Smooth muscle cell (in vitro differentiated cells): Measurements from ENCODE around the gene ADAMTS5. TPM values are rescaled to one million over a fixed set of nuclear protein-coding genes. Genes with fewer than 3 reads are reported as not detected.
A peak's percentile ranks its signal among the peaks of the same experiment; 100 is the strongest.

Experiments
- DNase-seq: peaks from one replicate; lab custom pipeline; 2025; ENCODE audit not compliant: unreplicated experiment; lab: John Stamatoyannopoulos, UW
- H2AFZ ChIP-seq: fragments of 200-600 bp; sonication (generic); 2 replicates; pipeline ENCODE4 v1.6.0; 2016; ENCODE audit warnings: antibody characterized with exemption, low read depth, mild to moderate bottlenecking
- H3F3A ChIP-seq: fragments of 200-600 bp; sonication (generic); 2 replicates; pipeline ENCODE4 v1.6.0; 2017; ENCODE audit warnings: antibody characterized with exemption, low read depth
- H3K27ac ChIP-seq: fragments of 200-600 bp; sonication (generic); 2 replicates; pipeline ENCODE4 v1.5.1; 2016; ENCODE audit warnings: low read depth, mild to moderate bottlenecking
- H3K27me3 ChIP-seq: fragments of 200-600 bp; sonication (generic); 2 replicates; pipeline ENCODE4 v1.6.1; 2016; ENCODE audit warnings: low read depth, mild to moderate bottlenecking
- H3K36me3 ChIP-seq: fragments of 200-600 bp; sonication (generic); 2 replicates; pipeline ENCODE4 v1.5.1; 2016; ENCODE audit warnings: low read depth
- H3K4me1 ChIP-seq: fragments of 200-600 bp; sonication (generic); 2 replicates; pipeline ENCODE4 v1.5.1; 2016; ENCODE audit warnings: low read depth
- H3K4me2 ChIP-seq: fragments of 200-600 bp; sonication (generic); 2 replicates; pipeline ENCODE4 v1.6.0; 2016; ENCODE audit warnings: mild to moderate bottlenecking
- H3K4me3 ChIP-seq: fragments of 200-600 bp; sonication (generic); 2 replicates; pipeline ENCODE4 v1.5.1; 2016; ENCODE audit warnings: mild to moderate bottlenecking
- H3K79me2 ChIP-seq: fragments of 200-600 bp; sonication (generic); 2 replicates; pipeline ENCODE4 v1.6.0; 2016; ENCODE audit warnings: low read depth, mild to moderate bottlenecking
- H3K9ac ChIP-seq: fragments of 200-600 bp; sonication (generic); 2 replicates; pipeline ENCODE4 v1.6.0; 2016; ENCODE audit warnings: low read depth
- H3K9me3 ChIP-seq: fragments of 200-600 bp; sonication (generic); replicated peaks from 2 replicates; pipeline ENCODE4 v1.5.1; 2016; ENCODE audit warnings: low read depth
- H4K20me1 ChIP-seq: fragments of 200-600 bp; sonication (generic); 2 replicates; pipeline ENCODE4 v1.6.0; 2016; ENCODE audit warnings: low read depth
- WGBS: methylation state at CpG from one replicate; pipeline ENCODE4 v1.1.7; 2016; ENCODE audit warnings: low lambda C conversion rate; 5-methylcytosine and 5-hydroxymethylcytosine counted together
- polyA plus RNA-seq: library from polyadenylated mRNA; unstranded; fragments of >200 nt; fragmentation: Nextera tagmentation; extraction: Ambion mirVana; gene quantifications from 2 replicates; pipeline ENCODE4 v1.2.1, GENCODE V29; 2016
- total RNA-seq: library from RNA; depleted of rRNA; stranded (reverse); fragments of >200 nt; gene quantifications from 2 replicates; pipeline ENCODE4 v1.2.3, GENCODE V29; 2014
- TF ChIP-seq, protein P1 (sequence below): fragments of 200-600 bp; sonication (generic); IDR thresholded peaks from 2 replicates; pipeline ENCODE4 v1.5.1; 2017; ENCODE audit warnings: borderline replicate concordance, mild to moderate bottlenecking, antibody characterized with exemption; ENCODE audit not compliant: insufficient read depth, poor library complexity, severe bottlenecking

The ADAMTS5 gene
- total and polyA plus RNA-seq, 2 experiments from 2014 or later, result 7.6 to 18.4 TPM

GRCh38 chr21:26954662-26955121 is 12.2 kb downstream of the ADAMTS5 start:
- DNase-seq, result no peak
- no peaks in the 10 kb centered on the region for H3K9me3 ChIP-seq
- peaks cover 12% of the 10 kb centered on the region for H3K4me1 ChIP-seq
- no peaks in the 10 kb centered on the region for H3K36me3 ChIP-seq
- H3K4me2 ChIP-seq, result no peak overlapping the region
- TF ChIP-seq, protein P1, sequence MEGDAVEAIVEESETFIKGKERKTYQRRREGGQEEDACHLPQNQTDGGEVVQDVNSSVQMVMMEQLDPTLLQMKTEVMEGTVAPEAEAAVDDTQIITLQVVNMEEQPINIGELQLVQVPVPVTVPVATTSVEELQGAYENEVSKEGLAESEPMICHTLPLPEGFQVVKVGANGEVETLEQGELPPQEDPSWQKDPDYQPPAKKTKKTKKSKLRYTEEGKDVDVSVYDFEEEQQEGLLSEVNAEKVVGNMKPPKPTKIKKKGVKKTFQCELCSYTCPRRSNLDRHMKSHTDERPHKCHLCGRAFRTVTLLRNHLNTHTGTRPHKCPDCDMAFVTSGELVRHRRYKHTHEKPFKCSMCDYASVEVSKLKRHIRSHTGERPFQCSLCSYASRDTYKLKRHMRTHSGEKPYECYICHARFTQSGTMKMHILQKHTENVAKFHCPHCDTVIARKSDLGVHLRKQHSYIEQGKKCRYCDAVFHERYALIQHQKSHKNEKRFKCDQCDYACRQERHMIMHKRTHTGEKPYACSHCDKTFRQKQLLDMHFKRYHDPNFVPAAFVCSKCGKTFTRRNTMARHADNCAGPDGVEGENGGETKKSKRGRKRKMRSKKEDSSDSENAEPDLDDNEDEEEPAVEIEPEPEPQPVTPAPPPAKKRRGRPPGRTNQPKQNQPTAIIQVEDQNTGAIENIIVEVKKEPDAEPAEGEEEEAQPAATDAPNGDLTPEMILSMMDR, result no peak
- 89% methylated on average over 9 of the region's 9 CpGs for WGBS
- no peaks in the 10 kb centered on the region for H3K79me2 ChIP-seq
- H3K9ac ChIP-seq, result no peak overlapping the region
- H4K20me1 ChIP-seq, result no peaks in the 10 kb centered on the region
- no peak overlapping the region for H3K27ac ChIP-seq
- H3F3A ChIP-seq, result peaks cover 7% of the 10 kb centered on the region
- no peak overlapping the region for H2AFZ ChIP-seq
- no peak overlapping the region for H3K4me3 ChIP-seq
- no peaks in the 10 kb centered on the region for H3K27me3 ChIP-seq

- Histone ChIP-seq H3K9me3 (no peaks in the 10 kb centered on the region), H3K27ac (peak overlapping the region; percentile 55), H3K4me3 (no peak overlapping the region), H3K79me2 (no peaks in the 10 kb centered on the region), H4K20me1 (no peaks in the 10 kb centered on the region), H3F3A (peaks cover 7% of the 10 kb centered on the region), H3K36me3 (no peaks in the 10 kb centered on the region), H3K9ac (no peak overlapping the region), H3K4me1 (peaks cover 12% of the 10 kb centered on the region), H3K27me3 (no peaks in the 10 kb centered on the region), H3K4me2 (peak overlapping the region; percentile 66), H2AFZ (peak overlapping the region; percentile 26)
- WGBS, result 32% methylated on average over 9 of the region's 9 CpGs
- DNase-seq, result no peak
- TF ChIP-seq, protein P1, result no peak
Observed at GRCh38 chr21:26952374-26953066, 14.4 kb downstream of the ADAMTS5 start.

DNA sequence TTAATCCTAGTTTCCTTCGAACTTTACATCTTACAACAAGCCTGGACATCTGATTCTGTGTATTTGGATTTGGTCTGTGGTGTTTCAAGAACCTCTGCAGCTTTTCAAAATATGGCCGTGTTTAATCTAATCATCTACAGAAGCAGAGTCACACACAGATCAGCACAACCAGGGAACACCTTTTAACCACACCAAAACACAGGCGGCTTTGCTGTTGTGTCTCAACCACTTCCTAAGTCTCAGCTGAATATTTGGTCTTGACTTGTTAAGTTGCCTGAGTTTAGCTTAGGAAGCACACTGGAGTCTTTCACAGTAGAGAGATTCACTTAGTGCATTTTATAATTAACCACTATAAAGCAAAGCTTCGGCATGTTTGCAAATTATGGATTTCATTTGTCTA is 17.1 kb downstream of the ADAMTS5 start:
- no peak overlapping the region for H3K4me3 ChIP-seq
- WGBS, result 49% methylated on average over 4 of the region's 4 CpGs
- H3K27ac ChIP-seq, result no peak overlapping the region
- H3K4me2 ChIP-seq, result no peak overlapping the region
- H2AFZ ChIP-seq, result peak overlapping the region; percentile 2
- TF ChIP-seq, protein P1, result no peak
- H4K20me1 ChIP-seq, result no peaks in the 10 kb centered on the region
- no peaks in the 10 kb centered on the region for H3K9me3 ChIP-seq
- peaks cover 7% of the 10 kb centered on the region for H3F3A ChIP-seq
- H3K79me2 ChIP-seq, result no peaks in the 10 kb centered on the region
- H3K4me1 ChIP-seq, result peaks cover 27% of the 10 kb centered on the region
- no peaks in the 10 kb centered on the region for H3K27me3 ChIP-seq
- H3K9ac ChIP-seq, result no peak overlapping the region
- no peaks in the 10 kb centered on the region for H3K36me3 ChIP-seq
- DNase-seq, result no peak

DNA sequence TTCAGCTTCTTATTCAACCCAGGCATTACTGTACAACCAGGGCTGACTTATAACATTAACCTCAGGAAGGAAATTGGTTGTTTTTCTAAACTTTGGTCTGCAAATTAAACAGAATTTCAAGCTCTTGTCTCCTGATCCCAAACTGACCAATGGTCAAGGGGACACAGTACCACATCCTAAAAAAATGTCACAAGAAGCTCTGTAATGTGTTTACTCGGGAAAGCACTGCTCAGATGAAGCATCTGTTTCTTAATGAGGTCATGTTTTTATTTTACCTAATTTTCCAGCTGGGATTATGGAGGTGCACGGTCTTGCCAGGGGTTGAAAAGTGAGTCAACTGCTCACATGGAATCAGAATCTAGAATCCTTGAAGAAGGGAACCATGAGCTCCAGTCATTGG is 18.7 kb downstream of the ADAMTS5 start:
- no peak overlapping the region for H3K9ac ChIP-seq
- H4K20me1 ChIP-seq, result no peaks in the 10 kb centered on the region
- H3K4me1 ChIP-seq, result peaks cover 27% of the 10 kb centered on the region
- H3K36me3 ChIP-seq, result no peaks in the 10 kb centered on the region
- H3K4me2 ChIP-seq, result peak overlapping the region; percentile 77
- no peak overlapping the region for H2AFZ ChIP-seq
- H3K4me3 ChIP-seq, result no peak overlapping the region
- H3K79me2 ChIP-seq, result no peaks in the 10 kb centered on the region
- 39% methylated on average over 2 of the region's 2 CpGs for WGBS
- H3K9me3 ChIP-seq, result no peaks in the 10 kb centered on the region
- DNase-seq, result no peak
- TF ChIP-seq, protein P1, result no peak
- H3K27me3 ChIP-seq, result no peaks in the 10 kb centered on the region
- peaks cover 2% of the 10 kb centered on the region for H3F3A ChIP-seq
- H3K27ac ChIP-seq, result peak overlapping the region; percentile 24
